Fibroblast of upper back skin (primary cell): ENCODE measurements around the gene KCNE3.

Experiments
- DNase-seq: peaks from one replicate; pipeline ENCODE4 v3.0.0-alpha.2; 2013

Gene KCNE3

DNA sequence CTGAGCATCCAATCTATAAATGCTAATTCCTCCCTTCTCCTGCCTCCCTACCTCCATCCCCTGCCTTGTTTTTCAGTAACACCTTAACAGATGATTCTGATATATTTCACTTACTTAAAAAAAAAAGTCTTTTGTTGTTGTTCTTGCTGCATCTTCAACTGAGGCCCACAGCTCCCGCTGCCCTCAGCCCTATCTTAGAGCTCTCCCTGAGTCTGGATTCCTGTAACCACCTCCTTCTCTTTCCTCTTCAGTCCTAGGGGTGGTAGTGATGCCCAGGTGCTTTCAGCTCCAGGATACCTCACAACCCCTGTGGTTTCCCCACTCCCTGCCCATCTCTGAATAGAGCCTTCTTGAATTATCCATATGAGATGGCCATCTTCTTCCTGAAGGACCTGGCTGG, 3.7 kb upstream of the KCNE3 start:
- DNase-seq: no peak

DNA sequence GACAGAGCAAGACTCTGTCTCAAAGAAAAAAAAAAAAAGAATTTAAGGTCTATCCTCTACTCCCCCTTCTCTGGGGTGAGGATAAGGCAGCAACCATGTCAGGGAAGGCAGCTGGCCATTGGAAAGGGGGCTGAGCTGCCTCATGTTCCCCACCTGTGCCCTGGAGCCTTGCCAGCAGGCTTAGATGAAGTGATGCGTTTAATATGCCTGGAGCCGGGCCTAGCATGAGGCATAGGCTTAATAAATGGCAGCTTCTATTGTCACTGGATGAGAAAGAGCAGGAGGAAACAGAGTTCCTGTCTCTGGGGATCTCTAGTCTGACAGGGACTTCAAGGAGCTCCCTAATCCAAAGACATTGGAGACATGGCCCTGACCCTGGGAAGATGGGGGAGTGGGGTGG, 3.2 kb upstream of the KCNE3 start:
- DNase-seq: no peak

DNA sequence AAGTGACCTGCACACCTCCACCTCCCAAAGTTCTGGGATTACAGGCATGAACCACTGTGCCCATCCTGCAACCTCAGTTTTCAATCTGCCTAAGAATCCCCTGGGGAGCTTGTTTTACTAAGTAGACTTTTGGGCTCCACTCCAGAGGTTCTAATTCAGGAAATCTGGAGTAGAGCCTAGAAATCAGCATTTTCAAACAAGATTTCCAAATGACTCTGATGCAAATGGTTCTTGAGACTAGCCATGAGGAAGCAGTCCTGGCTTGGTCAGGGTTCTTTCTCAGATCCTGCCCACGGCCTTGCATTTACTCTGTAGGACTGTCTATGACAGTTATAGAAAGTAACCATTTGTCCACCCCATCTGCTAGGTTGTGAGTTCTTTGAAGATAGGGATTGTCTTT, 1.6 kb upstream of the KCNE3 start:
- no peak for DNase-seq

DNA sequence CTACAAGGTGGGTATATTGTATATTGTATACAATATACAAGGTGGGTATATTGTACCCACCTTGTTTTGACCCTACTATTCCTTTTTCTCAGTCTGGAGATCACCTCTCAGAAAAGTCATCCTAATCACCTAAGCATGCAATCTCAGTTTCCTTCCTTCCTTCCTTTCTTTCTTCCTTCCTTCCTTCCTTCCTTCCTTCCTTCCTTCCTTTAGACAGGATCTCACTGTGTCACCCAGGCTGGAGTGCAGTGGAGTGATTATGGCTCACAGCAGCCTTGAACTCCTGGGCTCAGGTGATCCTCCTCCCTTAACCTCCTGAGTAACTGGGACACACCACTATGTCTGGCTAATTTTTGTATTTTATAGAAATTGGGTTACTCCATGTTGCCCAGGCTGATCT, 1.2 kb upstream of the KCNE3 start:
- no peak for DNase-seq

DNA sequence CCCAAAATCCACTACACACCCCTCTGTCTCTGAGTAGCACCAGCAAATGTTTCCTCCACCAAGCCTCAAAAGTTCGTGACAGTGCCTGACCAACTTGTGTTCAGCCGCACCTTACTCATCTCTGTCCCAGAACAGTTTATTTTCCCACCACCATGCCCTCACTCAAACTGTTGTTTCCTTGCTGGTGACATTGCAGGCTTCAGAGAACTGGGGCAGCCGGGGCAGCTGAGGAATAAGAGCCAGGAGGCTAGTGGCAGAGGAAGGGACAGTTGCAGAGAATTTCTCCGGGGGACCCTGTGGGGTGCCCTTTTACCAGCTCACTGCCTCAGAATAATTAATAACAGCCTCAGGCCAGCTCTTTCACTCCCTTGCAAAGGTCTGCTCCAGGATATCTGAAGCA, 709 bp upstream of the KCNE3 start:
- no peak for DNase-seq

DNA sequence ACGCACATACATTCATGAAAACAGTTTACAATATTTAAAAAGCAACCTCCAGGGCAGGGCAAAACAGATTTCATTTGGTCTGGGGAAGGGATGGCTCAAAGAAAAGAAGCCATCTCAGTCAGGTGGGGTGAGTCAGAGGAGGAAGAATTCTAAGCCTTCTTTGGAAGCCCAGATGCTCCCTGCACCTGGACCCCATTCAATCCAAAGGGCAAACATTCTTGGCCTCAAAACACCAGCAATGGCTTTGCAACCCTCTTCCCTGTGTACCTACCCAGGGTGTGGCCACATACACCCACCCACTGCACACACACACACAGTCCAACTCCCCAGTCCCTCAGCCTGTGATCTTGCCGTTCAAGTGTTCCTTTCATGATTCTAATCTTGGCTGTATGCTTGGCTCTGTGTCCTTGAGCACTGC, 2.0 kb downstream of the KCNE3 start:
- DNase-seq: no peak

DNA sequence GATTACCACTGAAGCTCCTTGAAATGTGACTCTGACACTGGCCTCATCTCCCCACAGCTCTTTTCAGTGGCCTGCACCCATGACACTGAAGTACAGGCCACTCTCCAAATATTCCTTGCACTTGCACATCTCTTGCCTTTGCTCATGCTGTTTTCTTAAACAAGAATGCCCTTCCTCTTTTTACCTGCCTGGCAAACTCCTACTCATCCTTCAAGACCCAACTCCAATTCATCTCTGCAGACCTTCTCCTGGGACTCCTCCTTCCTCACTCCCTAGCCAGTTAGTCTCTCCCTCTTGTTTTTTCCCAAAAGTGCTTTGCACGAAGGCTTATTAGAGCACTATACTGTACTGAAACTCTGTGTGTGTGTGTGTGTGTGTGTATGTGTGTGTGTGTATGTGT, 2.6 kb downstream of the KCNE3 start:
- DNase-seq: no peak

DNA sequence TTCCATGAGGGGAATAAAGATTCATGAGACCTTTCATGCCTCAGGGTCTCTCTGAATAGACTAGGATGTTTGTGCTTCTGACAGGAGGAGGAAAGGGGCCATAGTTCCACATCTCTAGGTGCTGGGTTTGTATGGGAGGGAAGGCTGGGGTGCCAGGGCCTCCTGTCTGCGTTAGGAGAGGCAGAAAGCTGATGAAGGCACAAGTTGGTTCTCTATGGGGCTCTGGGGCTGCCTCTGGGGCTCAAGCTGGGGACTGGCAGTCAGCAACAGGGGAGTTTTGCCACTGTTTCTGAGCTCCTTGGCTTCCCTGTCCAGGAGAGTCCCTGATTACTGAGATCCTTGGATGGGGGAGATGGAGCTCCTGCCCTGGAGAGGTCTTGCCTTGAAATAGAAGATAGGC, 4.1 kb downstream of the KCNE3 start:
- no peak for DNase-seq

DNA sequence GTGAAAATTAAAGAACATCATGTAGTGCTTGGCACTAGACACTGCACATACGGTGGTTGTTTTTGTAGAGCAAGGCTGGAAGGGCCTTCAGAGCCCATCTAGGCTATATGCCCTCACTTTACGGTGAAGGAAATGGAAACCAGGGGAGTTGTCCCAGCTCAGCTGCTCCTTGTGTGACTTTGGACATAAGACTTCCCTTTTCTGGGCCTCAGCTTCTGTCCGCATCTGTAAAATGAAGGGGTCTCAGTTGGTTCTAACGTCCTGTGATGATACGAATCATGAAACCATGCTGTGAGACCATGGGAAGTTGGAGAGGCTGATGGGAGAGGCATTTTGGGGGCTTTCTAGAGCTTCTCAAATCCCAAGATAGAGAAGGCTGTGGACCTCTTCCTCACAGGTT, 4.7 kb downstream of the KCNE3 start:
- DNase-seq: no peak

DNA sequence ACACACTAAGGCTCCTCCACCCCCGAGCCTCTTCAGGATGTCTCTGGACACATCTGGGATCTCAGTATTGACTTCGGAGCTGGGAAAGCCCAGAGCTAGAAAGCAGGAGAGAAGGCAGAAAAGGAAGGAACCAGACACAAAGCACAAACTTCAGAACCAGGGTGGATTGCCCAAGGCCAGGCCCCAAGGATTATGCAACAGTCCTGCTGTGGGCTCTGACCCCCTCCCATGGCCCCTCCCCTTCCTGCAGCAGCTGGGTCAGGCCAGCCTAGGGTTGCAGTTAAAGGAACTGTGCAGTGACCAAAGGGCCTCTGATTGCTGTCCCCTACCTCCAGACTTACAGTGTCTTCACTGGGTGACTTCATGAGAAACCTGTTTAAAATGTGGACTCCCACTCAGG, 5.3 kb downstream of the KCNE3 start:
- DNase-seq: peak; percentile 19

DNA sequence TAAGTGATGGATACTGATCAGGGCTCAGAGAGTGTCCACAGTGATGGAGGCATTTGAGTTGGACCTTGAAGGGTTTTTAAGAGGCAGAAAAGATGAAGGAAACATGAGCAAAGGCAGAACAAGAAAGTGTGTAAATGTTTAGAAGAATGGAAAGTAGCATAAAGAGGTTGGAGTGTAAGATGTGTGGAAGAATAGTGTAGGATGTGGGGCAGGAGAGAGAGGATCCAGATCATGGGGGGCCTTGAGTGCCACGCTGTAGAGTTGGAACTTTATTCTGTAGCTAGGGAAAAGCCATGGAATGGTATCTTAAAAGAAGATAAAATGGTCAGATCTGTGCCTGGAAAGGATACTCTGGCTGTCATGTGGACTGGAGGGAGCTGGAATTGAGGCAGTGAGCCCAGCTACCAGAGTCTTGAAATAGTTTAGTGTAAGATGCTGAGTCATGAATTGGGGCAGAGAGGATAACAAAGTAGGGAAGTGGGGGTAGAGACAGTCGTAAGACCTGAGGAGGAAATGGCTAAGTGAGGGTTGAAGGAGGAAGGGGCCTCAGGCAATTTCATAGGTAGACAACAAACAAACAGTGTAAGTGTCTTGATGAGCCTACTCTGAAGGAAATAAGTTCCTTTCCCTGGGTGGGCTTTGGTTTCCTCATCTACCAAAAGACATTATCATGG, 6.7 kb downstream of the KCNE3 start:
- peak; percentile 70 for DNase-seq

DNA sequence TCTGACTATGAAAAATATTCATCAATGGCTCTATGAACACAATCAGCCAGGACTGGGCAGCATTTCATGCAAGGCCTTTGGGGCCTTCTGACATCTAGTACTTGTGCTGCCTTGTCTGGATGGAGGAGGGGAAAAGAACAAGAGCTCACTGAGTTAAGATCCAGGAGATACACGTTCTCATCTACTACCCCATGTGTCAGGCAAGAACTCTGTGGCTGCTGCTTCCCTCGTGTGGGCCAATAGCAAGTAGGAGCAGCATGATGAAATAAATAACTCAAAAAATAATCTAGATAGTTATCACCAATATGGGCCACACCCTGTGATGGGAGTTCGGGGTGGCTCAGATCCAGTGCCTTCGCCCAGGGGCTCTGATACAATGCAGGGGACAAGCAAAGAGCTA, 7.3 kb downstream of the KCNE3 start:
- DNase-seq: no peak

DNA sequence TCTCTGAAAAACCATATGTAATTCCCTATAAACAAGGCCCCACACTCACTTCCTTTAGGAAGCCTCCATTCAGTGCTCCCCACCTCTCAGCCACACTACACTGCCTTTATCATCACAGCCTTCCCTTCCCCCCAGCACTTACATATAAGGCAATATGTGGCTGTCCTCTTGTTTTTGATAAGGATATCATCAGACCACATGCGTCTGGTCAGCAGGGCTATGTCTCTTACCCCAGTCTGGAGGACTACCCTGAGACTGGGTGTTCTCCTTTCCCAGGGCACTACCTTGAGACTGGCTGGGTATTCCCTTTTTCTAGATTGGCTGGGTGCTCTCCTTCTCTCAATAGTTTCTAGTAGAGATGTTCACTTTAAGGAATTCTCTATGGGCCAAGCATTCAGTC, 7.8 kb downstream of the KCNE3 start:
- DNase-seq: no peak

DNA sequence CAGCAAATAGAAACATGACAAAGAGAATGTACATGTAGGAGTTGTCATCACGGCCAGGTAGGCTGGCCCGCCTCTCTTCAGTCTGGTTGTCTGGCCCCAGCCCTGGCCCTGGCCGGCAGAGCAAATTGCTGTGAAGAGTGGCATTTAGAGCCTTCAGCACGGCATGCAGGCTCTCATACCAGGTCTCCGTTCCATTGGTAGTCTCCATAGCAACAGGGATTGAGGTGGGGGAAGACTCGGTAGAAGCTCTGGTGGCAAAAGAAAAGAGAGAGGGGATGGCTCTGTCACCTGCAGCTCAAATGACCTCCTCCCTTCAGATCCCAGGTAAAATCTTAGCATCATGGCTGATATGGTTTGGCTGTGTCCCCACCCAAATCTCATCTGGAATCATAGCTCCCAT, 10.0 kb downstream of the KCNE3 start:
- DNase-seq: no peak

DNA sequence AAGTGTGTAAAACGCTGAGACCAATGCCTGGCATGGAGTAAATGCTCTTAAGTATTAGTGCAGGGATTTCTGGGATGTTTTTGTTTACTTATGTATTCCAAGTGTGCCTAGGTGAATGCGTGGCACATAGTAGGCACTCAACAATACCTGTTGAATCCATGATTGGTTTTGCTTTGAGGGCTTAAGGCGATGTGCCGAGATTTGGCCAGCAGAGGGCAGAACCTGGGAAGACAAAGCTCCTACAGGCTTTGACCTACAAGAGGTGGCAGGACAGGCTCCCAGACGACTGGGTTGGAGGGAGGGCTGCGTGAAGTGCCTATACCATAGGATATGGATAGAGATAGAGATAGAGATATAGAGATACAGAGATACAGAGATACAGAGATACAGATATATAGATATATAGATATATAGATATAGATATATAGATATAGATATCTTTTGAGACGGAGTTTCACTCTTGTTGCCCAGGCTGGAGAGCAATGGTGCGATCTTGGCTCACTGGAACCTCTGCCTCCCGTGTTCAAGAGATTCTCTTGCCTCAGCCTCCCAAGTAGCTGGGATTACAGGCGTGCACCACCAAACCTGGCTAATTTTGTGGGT, 13.9 kb downstream of the KCNE3 start:
- DNase-seq: peak; percentile 57

DNA sequence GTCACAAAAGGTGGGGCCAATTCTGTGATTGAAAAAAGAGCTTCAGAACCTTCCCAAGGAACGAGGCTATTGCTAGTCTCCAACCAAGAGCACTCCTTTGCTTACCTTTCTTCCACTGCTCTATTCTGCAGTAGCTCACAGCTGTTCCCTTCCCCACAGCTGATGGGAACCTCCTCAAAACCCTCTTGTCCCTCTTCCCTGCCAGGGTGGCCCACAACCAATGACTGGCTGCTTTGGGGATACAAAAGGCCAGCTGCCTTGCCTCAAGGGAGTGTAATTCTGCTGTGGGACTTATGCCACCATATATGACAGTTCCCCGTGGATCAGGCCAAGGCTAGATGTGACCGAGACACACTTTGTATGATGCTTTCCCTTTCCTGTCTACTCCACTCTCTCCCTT, 15.0 kb downstream of the KCNE3 start:
- no peak for DNase-seq

DNA sequence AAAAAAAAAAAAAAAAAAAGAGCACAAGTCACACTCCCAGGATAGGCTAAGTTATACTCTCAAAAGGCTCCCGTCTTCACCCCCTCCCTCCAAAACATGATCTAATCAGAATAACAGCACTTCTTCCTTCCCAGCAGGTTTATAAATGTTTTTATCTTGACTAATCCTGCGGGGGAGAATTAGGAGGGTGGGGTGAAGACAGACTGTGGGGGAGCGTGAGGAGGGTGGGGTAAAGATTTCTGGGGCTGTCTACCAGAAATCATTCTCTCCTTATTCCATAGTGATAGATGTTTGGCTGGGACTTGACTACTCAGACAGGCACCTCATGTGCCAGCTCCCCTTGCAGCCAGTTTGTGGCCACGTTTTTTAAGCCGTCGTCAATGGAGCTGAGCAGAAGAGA, 17.0 kb downstream of the KCNE3 start:
- DNase-seq: no peak

DNA sequence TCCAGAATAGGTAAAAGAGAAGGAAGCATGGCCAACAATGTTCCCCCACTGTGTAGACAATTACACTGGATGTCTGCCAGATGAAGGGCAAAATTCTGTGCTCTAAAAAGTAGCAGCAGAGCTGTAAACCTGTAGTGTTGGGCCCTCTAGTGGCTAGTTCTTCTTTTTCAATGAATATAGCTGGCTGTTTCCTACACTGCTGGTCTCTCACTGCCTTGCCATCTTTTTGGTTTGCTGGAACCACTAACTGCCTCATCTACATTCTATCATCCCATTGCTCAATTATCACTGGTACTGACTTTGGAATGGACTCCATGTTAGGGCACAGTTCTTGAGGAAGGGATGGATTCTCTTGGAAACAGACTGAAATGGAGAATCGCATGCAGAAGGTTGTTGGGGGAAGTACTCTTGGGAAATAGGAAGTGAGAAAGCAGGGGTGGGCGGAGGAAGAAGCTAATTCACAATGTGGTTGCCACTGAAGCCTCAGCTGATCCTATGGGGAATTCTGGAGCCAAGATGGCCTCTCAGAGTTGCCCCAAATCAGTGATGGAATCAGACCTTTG, 17.9 kb downstream of the KCNE3 start:
- peak; percentile 87 for DNase-seq

DNA sequence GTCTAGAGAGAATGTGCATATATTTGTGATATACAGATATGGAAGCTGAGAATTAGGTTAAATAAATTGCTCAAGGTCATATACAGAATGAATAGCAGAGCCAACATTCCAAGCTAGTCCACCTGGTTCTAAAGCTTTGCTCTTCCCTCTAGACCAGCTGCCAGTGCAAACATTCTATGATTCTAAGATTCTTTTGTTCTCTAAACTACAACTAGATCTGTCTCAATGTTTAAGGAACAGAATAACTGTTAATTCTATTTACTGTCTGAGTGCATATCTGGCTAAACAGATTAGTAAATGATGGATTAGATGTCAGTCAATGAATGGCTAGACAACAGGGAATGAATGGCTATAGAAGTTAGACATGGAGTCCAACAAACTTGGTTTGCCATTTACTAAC, 19.6 kb downstream of the KCNE3 start:
- DNase-seq: no peak

DNA sequence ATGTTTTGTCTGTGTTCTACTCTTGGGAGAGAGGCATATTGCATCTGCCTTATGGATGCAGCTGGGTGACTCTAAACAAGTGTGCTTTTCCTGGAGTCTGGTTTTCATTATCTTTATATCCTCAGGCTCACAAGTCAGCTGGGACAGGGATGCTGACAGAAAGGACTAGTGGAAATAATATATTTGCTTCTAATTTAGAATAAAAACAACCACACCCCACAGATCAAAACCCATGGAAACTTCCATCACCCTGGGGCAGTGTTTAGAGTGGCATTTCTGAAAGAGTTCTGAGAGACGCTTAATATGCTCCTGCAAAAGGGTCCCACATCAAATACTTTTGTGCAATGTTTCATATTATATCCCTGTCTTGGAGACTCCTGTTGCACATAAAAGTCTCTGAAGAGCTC, 20.8 kb downstream of the KCNE3 start:
- DNase-seq: peak; percentile 43

DNA sequence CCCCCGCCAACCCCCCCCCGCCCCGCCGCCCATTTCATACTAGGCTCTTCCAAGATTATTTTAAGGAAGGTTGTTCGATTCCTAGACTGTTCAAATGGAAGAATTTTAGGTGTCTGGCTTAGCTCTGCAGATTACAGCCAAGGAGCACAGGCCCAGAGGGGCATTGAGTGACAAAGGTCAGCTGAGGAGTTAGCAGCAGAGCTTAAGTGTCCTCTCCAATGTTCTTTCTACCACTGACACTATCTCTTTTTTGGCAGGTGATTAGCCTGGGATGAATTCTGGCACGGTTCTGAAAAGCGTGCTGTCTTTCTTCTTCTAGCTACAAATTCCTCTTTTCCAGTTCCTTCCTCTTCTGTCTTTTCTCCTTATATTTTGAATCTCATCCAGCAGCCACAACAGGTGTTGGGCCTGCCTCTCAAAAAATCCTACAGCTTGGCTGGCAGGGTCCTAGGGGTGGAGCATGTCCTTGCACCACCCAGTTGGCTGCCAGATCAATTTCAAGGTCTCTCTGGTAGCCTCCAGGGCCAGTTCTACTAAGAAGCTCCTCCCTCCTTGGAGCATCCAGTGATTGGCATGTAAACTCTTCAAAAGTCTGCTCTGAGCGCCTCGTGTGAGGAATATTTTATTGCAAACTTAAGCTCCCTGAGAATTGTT, 23.0 kb downstream of the KCNE3 start:
- DNase-seq: no peak

DNA sequence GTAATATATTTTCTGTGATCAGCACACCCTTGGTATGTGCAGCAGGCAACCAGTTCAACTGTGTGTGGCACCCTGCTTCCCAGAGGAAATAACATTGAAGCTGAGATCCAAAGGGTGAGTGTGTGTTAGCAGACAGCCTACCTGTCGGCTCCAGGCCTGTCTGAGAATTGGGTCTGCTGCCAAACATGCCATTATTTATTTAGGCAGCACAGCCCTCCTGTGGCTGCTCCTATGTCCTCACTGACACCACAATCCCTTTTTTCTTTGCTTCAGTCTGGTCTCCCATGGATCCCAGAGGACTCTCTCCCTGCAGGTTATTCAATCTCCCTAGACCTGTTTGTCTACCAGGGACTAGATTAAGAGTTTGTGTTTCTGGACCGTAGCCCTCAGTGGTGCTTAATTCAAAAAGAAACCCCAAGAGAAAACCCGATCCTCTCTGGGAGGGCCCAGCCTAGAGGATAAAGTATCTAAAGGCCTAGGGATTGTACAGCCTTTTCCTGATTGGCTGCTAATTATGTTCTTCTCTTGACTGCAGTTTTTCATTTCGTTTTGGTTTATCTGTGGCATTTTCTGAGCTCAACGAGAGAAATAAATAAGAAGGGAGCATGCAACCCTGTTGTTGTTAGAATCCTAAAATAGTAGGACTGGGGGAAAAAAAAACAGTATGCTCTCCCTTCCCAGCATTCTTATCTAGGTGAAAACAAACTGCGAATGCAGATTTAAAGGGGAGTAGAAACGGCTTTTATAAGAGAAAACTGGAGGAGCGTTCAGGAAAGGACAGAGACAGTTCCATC, 24.1 kb downstream of the KCNE3 start:
- DNase-seq: no peak

DNA sequence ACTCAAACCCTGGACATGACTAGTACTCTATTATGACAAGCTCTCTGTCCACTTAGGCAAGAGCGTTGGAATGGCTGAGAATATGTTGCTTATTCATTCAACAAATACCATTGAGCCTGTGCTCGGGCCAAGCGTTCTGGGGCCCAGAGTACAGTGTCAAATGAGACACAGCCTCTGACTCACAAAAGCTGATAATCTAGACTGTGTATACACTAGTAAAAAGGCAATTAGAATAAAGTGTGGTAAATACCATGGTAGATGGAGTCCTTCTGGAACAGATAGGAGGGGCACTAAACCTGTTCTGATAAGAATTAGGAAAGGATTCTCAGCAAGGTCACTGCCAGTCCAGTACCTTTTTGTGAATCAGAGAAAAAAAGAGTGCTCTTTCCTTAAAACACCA, 24.7 kb downstream of the KCNE3 start:
- DNase-seq: no peak

DNA sequence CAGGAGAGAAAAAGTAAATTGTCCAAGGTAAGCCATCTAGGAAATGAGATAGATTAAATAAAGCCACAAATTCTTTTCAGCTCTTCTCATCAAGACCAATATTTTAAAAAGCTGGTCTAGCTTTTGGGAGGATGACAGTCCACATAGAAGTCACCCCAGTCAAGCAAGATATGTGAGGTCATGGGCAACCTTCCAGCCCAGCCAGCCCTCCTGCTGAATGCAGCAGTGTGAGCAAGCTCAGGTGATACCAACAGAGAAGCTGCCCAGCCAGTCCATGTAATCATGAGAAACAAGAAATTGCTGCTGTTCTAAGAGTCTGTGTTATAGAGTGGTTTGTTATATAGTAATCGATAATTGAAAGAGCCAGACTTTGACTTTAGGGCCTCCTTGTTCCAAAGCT, 28.7 kb downstream of the KCNE3 start:
- DNase-seq: no peak
